Measurements from ENCODE around the gene EEF1AKMT4. TPM values are rescaled to one million over a fixed set of nuclear protein-coding genes. Genes with fewer than 3 reads are reported as not detected.

EEF1AKMT4 gene
- total RNA-seq, 2 donors from 2014 or later, result 0.45 to 0.65 TPM

GRCh38 chr3:184306341-184306972 is 57.0 kb downstream of the EEF1AKMT4 start:
- H3K36me3 Mint-ChIP-seq (ENCODE audit: low read depth), result peaks cover 17% of the 10 kb centered on the region
- ATAC-seq (no peak), DNase-seq (no peak)
- H3K27me3 Mint-ChIP-seq, result no peaks in the 10 kb centered on the region
- H3K9me3 ChIP-seq (ENCODE audit: control insufficient read depth, low read length, poor library complexity, severe bottlenecking), result no peaks in the 10 kb centered on the region
- H3K4me3 Mint-ChIP-seq, result no peak overlapping the region
- H3K4me1 Mint-ChIP-seq, result peaks cover 18% of the 10 kb centered on the region
- no peak overlapping the region for H3K27ac Mint-ChIP-seq

DNA sequence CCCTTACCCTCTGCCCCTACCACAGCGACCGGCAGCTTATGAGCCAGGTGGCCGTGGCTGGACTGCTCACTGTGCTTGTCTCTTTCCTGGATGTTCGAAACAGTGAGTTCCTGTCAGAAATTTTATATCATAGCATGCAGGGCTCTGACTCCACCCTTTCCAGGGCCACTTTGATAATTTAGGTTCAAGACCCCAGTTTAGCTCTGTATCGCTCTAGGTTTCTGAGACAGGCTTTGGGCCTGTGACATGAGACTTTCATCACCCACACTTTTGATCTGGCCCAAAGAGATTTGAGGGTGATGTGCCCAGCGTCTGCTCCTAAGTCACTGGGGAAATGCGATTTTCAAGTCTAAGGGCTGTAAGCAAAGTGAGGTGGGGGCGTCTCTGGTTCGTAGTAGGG is 58.4 kb downstream of the EEF1AKMT4 start:
- no peak overlapping the region for H3K27ac Mint-ChIP-seq
- no peaks in the 10 kb centered on the region for H3K27me3 Mint-ChIP-seq
- no peak for DNase-seq
- no peak overlapping the region for H3K4me3 Mint-ChIP-seq
- ATAC-seq, result no peak
- peaks cover 17% of the 10 kb centered on the region for H3K36me3 Mint-ChIP-seq (ENCODE audit: low read depth)
- peaks cover 15% of the 10 kb centered on the region for H3K4me1 Mint-ChIP-seq
- H3K9me3 ChIP-seq (ENCODE audit: control insufficient read depth, low read length, poor library complexity, severe bottlenecking), result no peaks in the 10 kb centered on the region

Other genes with a start within 250 kb of the EEF1AKMT4 start
- gene ABCC5, start 231.8 kb upstream of the EEF1AKMT4 start, total RNA-seq, result 10 to 100 TPM; 17.5 to 17.6 TPM
- gene HTR3D, start 217.9 kb upstream of the EEF1AKMT4 start, total RNA-seq, result not detected
- gene HTR3C, start 196.6 kb upstream of the EEF1AKMT4 start, total RNA-seq, result not detected
- not detected for gene HTR3E, start 152.6 kb upstream of the EEF1AKMT4 start, total RNA-seq
- gene EIF2B5, start 114.3 kb upstream of the EEF1AKMT4 start, total RNA-seq, result 10 to 100 TPM; 49.5 to 53.8 TPM
- gene DVL3, start 94.3 kb upstream of the EEF1AKMT4 start, total RNA-seq, result 10 to 100 TPM; 31.5 to 42.9 TPM
- 100 to 1,000 TPM; 120 to 164 TPM for gene AP2M1, start 74.8 kb upstream of the EEF1AKMT4 start, total RNA-seq
- 100 to 1,000 TPM; 118 to 120 TPM for gene ABCF3, start 63.5 kb upstream of the EEF1AKMT4 start, total RNA-seq
- gene VWA5B2, start 20.1 kb upstream of the EEF1AKMT4 start, total RNA-seq, result not detected
- 10 to 100 TPM; 17.6 to 24.1 TPM for gene ALG3, start 710 bp upstream of the EEF1AKMT4 start, total RNA-seq
- gene CAMK2N2, start 11.9 kb downstream of the EEF1AKMT4 start, total RNA-seq, result under 1 TPM; 0.20 to 0.31 TPM
- gene ECE2, start 26.4 kb downstream of the EEF1AKMT4 start, total RNA-seq, result not detected
- gene PSMD2, start 49.6 kb downstream of the EEF1AKMT4 start, total RNA-seq, result 100 to 1,000 TPM; 149 to 171 TPM
- gene EIF4G1, start 64.9 kb downstream of the EEF1AKMT4 start, total RNA-seq, result 100 to 1,000 TPM; 226 to 236 TPM
- 10 to 100 TPM in 1 of 2 donors, 1 to 10 TPM in 1; 7.9 to 10.9 TPM for gene FAM131A, start 87.9 kb downstream of the EEF1AKMT4 start, total RNA-seq
- 1 to 10 TPM; 4.6 TPM for gene CLCN2, start 111.9 kb downstream of the EEF1AKMT4 start, total RNA-seq
- gene POLR2H, start 112.0 kb downstream of the EEF1AKMT4 start, total RNA-seq, result 10 to 100 TPM; 28.6 to 38.3 TPM
- not detected for gene THPO, start 128.5 kb downstream of the EEF1AKMT4 start, total RNA-seq
- not detected for gene CHRD, start 130.4 kb downstream of the EEF1AKMT4 start, total RNA-seq